Astrocyte of the spinal cord (primary cell): ENCODE measurements around the gene UNKL.

Source experiments
- DNase-seq: peaks from one replicate; pipeline ENCODE4 v3.0.0; 2011; ENCODE audit warnings: low read depth, low spot score
- H3K4me3 ChIP-seq: 2 replicates; pipeline ENCODE4 v1.5.1; 2011; ENCODE audit warnings: low read depth, mild to moderate bottlenecking, low read length, moderate library complexity
- CTCF ChIP-seq: IDR thresholded peaks from 2 replicates; pipeline ENCODE4 v1.5.1; 2012; ENCODE audit warnings: low read depth, mild to moderate bottlenecking, low read length, inconsistent platforms
- in situ Hi-C: cut with HindIII; loops from 2 replicates; pipeline ENCODE4 v1.10.0; 2017; ENCODE audit warnings: low sequenced_read_pairs

UNKL gene, protein sequence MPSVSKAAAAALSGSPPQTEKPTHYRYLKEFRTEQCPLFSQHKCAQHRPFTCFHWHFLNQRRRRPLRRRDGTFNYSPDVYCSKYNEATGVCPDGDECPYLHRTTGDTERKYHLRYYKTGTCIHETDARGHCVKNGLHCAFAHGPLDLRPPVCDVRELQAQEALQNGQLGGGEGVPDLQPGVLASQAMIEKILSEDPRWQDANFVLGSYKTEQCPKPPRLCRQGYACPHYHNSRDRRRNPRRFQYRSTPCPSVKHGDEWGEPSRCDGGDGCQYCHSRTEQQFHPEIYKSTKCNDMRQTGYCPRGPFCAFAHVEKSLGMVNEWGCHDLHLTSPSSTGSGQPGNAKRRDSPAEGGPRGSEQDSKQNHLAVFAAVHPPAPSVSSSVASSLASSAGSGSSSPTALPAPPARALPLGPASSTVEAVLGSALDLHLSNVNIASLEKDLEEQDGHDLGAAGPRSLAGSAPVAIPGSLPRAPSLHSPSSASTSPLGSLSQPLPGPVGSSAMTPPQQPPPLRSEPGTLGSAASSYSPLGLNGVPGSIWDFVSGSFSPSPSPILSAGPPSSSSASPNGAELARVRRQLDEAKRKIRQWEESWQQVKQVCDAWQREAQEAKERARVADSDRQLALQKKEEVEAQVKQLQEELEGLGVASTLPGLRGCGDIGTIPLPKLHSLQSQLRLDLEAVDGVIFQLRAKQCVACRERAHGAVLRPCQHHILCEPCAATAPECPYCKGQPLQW

DNA sequence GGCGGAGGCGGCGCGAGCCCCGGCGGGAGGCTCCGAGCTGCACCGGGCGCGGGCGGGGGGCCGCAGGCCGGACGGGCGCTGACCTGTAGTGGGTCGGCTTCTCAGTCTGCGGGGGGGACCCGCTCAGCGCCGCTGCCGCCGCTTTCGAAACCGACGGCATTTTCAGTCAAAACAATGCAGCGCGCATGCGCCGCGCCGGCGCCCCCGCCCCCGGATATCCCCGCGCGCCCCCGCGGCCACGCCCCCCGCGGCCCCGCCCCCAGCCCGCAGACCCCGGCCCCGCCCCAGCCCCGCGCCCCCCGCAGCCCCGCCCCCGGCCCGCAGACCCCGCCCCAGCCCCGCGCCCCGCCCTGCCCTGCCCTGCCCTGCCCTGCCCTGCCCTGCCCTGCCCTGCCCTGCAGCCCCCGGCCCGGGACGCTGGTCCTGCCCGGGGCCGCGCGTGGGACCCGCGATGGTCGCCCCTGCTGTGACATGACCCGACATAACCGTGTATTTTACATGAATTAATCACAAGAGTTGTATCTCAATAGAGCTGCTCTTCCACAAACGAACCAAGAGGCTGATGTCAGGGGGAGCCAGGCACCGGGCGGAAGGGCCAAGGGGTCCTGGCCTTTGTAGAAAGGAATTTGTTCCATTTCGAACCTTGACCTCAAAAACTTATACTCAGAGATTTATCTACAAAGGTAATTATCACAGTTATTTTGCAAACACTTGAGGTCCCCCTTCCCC is at the start of gene UNKL:
TSS of gene UNKL (minus strand) at position 173 of the 729 bp plus-strand sequence. CDS start at position 160, 13 bp downstream.
- TF ChIP-seq CTCF, result no peak
- DNase-seq, result peak; percentile 48
- in situ Hi-C loops, result no loop called here
- H3K4me3 ChIP-seq, result peak within 1 kb of the TSS; percentile 72

DNA sequence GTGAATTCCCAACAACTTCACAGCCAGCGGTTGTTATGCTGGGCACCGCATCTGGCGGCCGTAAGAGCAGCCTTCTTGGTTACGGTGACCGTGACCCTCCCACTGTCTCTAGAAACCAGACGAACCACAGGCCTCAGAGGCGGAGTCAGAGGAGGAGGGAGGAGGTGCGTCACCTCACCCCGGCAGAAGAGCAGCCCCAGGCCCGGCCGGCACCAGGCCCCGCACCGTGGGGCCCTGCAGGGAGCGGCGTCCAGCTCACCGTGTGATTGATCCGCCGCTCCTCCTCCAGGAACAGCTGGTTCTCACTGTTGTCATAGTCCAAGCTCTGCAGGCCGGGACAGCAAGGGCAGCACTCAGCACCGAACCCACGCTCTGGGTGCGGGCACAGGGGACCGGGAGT is 46.6 kb upstream of the UNKL start:
- in situ Hi-C loops, result no loop called here
- no peak for DNase-seq
- TF ChIP-seq CTCF, result no peak
- no peak overlapping the region for H3K4me3 ChIP-seq

DNA sequence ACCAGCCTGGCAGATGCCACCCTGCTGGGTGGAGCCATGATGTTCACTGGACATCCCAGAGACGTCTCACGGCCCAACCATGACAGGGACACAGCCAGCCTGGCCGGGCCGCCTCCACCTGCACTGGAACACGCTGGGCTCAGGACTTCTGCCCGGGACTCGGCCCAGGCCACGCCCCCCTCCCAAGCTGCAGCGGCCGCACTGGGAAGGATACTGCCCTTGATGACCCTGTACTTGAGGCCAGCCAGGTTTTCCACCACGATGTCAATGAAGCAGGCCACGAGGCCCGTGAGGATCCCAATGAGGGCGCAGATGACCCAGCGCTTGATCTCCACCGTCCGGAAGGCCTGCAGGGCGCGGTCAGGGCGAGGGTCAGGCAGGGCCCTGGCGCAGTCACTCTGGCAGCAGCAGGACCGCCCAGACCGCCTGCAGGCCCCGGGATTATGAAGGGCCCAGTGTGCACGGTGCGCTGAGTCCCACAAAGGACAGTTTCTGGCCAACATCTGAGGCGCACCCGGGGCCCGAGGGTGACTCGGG is 46.2 kb upstream of the UNKL start:
- H3K4me3 ChIP-seq, result no peak overlapping the region
- no peak for TF ChIP-seq CTCF
- in situ Hi-C loops, result no loop called here
- no peak for DNase-seq

DNA sequence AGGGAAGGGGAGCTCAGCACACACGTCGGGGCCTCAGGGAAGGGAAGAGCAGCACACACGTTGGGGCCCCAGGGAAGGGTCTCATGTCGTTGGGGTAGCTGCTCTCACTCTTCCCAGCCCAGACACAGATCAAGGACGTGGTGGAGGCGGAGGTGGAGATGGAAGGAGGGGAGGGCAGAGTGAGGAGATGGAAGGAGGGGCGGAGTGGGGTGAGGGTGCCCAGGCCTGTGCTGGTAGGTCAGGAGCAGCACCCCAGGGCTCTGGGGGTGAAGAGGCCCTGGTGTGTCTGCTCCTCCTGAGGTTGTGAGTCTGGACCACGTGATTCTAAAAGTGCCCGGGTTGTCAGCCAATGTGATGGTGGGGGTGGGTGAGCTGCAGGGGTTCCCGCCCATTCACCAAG is 45.5 kb upstream of the UNKL start:
- no peak for DNase-seq
- in situ Hi-C loops, result no loop called here
- TF ChIP-seq CTCF, result no peak
- no peak overlapping the region for H3K4me3 ChIP-seq

DNA sequence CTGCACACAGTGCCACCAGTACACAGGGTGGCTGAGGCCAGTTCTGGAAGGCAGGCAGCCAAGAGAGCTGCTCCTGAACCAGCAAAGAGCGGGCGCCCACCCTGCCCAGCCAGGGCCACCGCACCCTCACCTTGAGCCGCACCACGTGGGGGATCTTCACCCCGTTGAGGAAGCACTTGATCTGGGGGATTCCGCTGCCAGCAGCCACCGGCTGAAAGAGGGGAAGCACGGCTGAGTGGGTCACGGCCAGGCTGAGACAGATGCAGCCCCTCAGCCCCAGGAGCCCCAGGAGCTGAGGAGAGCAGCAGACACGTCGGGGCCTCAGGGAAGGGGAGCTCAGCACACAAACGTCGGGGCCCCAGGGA is 44.5 kb upstream of the UNKL start:
- in situ Hi-C loops, result no loop called here
- no peak for TF ChIP-seq CTCF
- no peak for DNase-seq
- no peak overlapping the region for H3K4me3 ChIP-seq

GRCh38 chr16:1458336-1458976 is 44.0 kb upstream of the UNKL start:
- in situ Hi-C loops, result no loop called here
- no peak overlapping the region for H3K4me3 ChIP-seq
- no peak for DNase-seq
- no peak for TF ChIP-seq CTCF
